Measurements from ENCODE around the gene FASLG.
"Not testable (repeated sequence)": the region's sequence is repeated elsewhere in the genome, so short reads cannot be mapped to it uniquely, and the experiment has no call there.

The FASLG gene

GRCh38 chr1:172688428-172689085 lies 29.7 kb downstream of the FASLG start:
- DNase-seq, result not testable (repeated sequence)

GRCh38 chr1:172690925-172691324 lies 32.0 kb downstream of the FASLG start:
- not testable (repeated sequence) for DNase-seq

DNA sequence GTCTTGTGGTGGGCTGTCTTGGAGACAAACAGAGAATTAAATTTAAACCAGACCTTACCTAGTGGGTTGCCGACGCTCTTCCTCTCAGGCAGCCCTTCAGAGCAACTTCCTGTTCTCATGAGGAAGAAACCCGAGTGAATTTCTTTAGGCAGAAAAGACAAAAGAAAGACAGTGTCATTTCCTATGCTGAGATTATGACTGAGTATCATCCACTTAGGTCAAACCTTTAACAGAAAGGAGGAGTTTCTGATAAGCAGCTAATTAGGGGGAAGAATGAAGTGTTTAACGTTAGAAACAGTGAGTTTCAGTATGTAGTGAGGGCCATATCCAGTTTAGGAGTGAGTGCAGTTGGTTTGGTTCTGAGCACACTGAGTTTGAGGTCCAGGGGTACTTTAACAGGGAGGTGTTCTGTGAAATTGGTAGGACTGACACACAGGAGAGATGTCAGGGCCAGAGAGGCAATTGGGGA lies 38.7 kb downstream of the FASLG start:
- DNase-seq, result no peak

GRCh38 chr1:172698224-172698623 lies 39.3 kb downstream of the FASLG start:
- no peak for DNase-seq

- peak; percentile 79 for DNase-seq
Measured at GRCh38 chr1:172699111-172699510, 40.2 kb downstream of the FASLG start.

DNA sequence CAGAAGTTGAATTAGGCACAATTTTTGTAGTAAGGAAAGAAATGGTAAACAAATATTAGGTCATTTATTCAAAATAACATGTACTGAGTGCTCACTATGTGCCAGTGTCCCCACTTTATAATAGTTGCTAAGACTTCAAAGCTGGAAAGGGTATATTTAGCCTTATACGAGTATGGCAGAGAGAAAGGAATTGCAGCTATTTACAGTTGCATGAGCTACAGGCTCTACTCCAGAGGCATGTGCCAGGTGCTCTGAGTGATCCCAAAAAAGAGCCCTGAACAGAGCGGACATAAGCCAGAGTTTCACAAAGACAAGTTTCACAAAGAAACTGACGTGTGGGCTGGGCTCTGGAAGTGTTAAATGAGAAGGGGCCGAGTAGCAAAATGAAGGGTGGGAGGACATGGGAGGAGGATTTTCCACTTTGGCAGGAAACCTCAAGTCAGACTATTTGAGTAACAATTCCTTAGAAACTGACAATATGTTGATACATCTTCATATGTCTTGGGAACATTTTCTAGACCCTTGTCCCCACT lies 40.9 kb downstream of the FASLG start:
- DNase-seq, result no peak

DNA sequence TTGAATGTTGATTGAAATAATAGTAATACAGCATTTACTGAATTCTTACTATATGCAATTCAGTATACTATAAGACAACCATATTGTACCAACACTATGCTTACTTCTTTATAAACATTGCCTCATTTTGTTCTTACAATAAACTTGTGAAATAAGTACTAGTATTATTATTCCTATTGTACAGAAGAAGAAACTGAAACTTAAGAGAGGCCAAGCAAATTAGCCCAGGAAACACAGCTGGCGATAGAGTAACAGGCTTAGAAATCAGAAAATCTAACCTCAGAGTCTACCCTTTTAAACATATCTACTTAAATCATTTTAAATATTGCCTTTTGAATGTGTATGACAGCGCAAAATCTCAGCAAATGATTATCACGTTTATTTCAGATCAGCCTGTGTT lies 41.7 kb downstream of the FASLG start:
- no peak for DNase-seq

DNA sequence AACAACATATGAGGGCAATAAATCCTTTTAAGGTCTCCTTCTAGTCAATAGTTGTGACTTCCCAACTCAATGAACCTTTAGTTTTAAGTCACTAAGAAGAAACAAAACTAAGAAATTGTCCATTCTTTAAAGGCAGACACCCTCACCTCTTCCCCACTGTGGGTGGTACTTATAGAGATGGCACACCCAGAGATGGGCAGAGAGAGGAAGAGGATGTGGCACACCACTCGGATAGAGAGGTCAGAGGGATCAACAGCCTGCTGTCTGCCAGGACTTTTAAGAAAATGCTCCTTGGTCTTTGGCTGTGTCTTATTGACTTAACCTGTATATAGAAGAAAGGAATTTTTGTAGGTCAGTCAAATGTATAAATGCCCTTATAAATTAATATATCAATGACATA lies 45.1 kb downstream of the FASLG start:
- DNase-seq, result no peak

DNA sequence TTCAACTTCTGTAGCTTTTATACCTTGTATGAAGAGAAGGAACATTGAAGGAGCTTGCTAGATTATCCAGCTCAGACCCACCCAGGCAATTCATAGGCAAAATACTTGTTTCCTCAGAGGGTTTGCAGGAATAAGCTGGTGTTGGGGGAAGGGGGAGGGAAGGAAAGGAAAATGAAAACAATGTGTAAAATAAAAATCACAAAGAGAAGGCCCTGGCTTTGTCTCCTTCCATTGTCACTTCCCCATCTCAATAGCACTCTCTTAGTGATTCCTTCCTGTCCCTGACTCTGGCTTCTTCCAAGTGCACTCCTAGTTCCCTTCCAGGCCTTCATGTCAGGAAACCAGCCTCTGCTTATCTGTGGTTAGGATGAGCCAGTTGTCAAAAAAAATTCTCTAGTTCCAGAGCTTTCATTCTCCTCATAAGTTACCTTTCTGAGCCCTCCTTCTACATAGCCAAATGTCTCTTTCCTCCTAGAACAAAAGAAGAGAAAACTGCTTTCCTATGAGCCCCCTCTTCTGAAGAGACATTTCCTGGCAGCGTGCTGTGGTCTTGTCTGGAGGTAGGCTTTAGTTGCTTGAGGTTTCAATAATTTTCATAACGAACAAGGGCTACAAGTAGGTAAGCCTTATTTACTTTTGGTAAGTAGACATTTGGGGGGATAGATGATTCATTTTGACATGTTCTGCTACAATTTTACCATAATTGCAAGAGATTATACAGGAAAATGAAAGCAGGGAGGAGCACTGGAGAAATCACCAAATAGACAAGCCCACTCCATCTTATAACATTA lies 45.7 kb downstream of the FASLG start:
- DNase-seq, result no peak

DNA sequence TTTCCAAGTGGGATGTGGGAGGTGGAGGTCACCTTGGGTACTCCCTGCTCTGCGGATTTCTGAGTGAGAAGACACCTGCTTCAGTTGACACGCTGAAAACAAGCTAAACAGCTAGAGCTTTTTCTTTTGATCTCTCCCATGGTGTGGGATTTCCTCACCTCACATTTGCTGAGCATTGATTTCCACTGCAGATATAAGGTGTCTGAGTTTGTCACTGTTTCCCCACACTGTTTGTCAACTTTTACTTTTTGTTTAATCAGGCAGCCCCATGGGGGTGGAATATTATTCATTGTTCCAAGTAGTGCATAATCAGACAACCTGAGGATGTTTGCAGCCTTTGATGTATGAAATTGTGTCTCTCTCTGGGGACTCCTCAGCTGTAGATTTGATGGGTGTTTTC lies 49.5 kb downstream of the FASLG start:
- DNase-seq, result no peak

GRCh38 chr1:172711558-172711957 lies 52.7 kb downstream of the FASLG start:
- DNase-seq, result no peak

DNA sequence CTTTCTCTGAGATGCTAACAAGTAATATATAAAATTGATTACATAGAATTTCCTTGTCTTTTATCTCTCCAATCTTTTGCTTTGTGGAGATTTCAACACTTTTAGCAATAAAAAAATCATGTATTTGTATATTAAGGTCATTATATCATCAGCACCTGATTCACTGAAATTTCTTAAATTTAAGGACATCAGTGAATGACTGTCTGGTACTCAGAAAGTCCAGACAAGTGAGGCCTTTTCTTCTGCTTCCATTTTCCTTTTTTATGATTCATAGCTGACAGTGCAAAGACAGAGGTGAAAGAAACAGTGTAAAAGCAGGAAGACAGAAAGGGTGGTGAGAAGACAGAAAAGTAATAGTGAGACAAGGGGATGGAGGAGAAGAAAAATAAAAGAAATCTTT lies 54.6 kb downstream of the FASLG start:
- no peak for DNase-seq

All from stimulated activated CD8-positive, alpha-beta memory T cell treated with anti-CD3 and anti-CD28 coated beads, Interleukin-4, amount 100 ng/mL, for 48 hours (primary cell).